GM12878 (cell line): ENCODE results near the gene RAP1GAP2.

Source experiments
- BMI1 ChIP-seq: fragments of 450-650 bp; IDR thresholded peaks from 2 replicates; pipeline ENCODE4 v1.6.1; 2016; ENCODE audit warnings: mild to moderate bottlenecking, moderate library complexity, borderline replicate concordance
- CTCF ChIP-seq, 3 experiments: IDR thresholded peaks in 2 of 3; conservative IDR thresholded peaks in 1 of 3; 2 replicates each; pipeline ENCODE4 v1.5.1; 2011; ENCODE audit warnings: low read depth in 3 of 3, low read length in 3 of 3, mild to moderate bottlenecking in 3 of 3, control low read depth in 2 of 3, moderate library complexity in 2 of 3, inconsistent platforms in 1 of 3, mixed read lengths in 1 of 3; ENCODE audit not compliant: control insufficient read depth in 2 of 3, insufficient read depth in 1 of 3; ENCODE audit errors: extremely low read depth in 1 of 3
- EZH2 ChIP-seq: IDR thresholded peaks from 2 replicates; pipeline ENCODE4 v1.6.1; 2012; ENCODE audit warnings: low read depth, mild to moderate bottlenecking, control low read depth, inconsistent platforms, low read length, borderline replicate concordance; ENCODE audit not compliant: control insufficient read depth
- FOXM1 ChIP-seq: IDR thresholded peaks from 2 replicates; pipeline ENCODE4 v1.6.1; 2012; ENCODE audit warnings: low read depth, mild to moderate bottlenecking, inconsistent platforms, low read length, moderate library complexity
- JUND ChIP-seq: IDR thresholded peaks from 2 replicates; pipeline ENCODE4 v1.6.1; 2012; ENCODE audit warnings: low read depth, mild to moderate bottlenecking, low read length, improper control_type of control experiment, moderate library complexity
- NR2C2 ChIP-seq: IDR thresholded peaks from 2 replicates; pipeline ENCODE4 v1.6.1; 2011; ENCODE audit warnings: borderline replicate concordance, low read depth; ENCODE audit not compliant: control insufficient read depth, insufficient read length
- RAD21 ChIP-seq: IDR thresholded peaks from 2 replicates; pipeline ENCODE4 v1.6.1; 2011; ENCODE audit warnings: mild to moderate bottlenecking, low read depth, low read length, moderate library complexity; ENCODE audit not compliant: insufficient read depth
- RFX5 ChIP-seq: IDR thresholded peaks from 2 replicates; pipeline ENCODE4 v1.6.1; 2011; ENCODE audit warnings: low read depth, low read length, improper control_type of control experiment
- TARDBP ChIP-seq: IDR thresholded peaks from 2 replicates; pipeline ENCODE4 v1.6.1; 2016; ENCODE audit warnings: borderline replicate concordance
- ZNF24 ChIP-seq: fragments of 450-650 bp; IDR thresholded peaks from 2 replicates; pipeline ENCODE4 v1.6.1; 2017; ENCODE audit warnings: antibody characterized with exemption, mild to moderate bottlenecking

GRCh38 chr17:2909175-2909845 lies 113.1 kb downstream of the RAP1GAP2 start:
- no peak for TF ChIP-seq FOXM1
- TF ChIP-seq NR2C2: no peak
- no peak for TF ChIP-seq CTCF (IDR thresholded peaks at IDR 0.05 in 2 of 3, conservative IDR thresholded peaks at IDR 0.05 in 1 of 3; ENCODE audit: control insufficient read depth in 2 of 3, extremely low read depth in 1 of 3, insufficient read depth in 1 of 3, low read depth in 3 of 3, low read length in 3 of 3)
- no peak for TF ChIP-seq EZH2
- TF ChIP-seq ZNF24: no peak
- no peak for TF ChIP-seq RAD21
- TF ChIP-seq RFX5: no peak
- TF ChIP-seq BMI1: no peak
- no peak for TF ChIP-seq JUND
- TF ChIP-seq TARDBP: no peak
